GM19193 (cell line): ENCODE results near the gene TSR3.

Source experiments
- POLR2A ChIP-seq: IDR thresholded peaks from 4 replicates; pipeline ENCODE4 v1.6.1; 2011; ENCODE audit not compliant: insufficient read depth, insufficient read length; ENCODE audit errors: extremely low read depth

TSR3 gene

DNA sequence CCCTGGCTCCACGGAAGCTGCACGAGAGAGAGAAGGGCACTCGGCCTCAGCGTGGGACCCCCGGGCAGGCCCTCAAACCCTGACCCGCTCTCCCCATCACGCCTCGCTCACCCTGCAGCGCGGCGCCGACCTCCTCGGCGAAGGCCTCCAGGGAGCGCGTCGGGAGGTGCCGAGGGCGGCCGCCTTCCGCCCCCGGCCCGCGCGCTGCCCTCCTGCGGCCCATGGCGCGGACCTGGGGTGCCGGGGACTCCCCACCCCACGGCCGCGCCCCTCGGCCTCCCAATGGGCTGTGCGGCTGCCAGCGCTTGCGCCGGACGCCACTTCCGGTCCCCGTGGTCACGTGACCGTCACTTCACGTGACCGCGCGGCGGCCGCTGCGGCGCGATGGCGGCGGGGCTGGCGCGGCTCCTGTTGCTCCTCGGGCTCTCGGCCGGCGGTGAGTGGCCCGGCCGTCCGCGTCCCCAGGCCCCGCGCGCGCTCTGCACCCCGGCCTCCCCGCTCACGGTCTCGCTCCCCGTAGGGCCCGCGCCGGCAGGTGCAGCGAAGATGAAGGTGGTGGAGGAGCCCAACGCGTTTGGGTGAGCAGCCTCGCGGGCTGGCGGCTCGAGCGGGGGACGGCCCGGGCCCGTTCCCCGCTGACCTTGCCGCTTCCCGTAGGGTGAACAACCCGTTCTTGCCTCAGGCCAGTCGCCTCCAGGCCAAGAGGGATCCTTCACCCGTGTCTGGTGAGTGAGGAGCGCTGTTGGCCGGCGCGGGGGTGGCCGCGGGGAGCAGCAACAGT is at the start of gene TSR3, which contains the start of gene GNPTG:
TSS of gene TSR3 (minus strand) at position 297 of the 781 bp plus-strand sequence. CDS start at position 223, 74 bp downstream.
TSS of gene GNPTG (plus strand) at position 350 of the 781 bp plus-strand sequence. CDS start at position 385, 35 bp downstream.
- TF ChIP-seq POLR2A = peak; percentile 85

DNA sequence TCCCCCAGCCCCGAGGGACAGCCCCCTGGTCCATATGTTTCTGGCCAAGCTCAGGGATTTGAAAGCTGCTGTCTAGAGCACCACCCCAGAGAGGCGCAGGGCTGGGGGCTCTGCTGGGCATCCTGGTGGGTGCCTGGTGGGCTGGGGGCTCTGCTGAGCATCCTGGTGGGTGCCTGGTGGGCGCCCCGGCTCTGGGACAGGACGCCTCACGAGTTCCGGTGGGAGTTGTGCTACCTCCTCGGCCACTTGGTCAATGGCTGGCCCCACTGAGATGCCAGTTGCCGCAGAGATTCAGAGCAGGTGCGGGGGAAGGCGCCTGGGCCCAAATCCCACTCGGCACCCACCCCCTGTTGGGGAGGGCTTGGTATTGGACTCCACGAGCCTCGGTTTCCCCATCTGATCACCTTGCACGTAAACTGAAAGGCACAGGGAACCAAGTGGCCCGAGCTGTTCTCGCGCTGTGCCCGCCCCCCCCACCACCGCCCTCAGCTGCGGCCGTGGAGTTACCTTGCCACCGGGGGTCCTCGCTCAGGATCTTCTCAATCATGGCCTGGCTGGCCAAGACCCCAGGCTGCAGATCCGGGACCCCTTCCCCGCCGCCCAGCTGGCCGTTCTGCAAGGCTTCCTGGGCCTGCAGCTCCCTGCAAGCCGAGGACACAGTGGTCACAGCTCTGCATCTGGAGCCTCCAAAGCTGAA is 49.5 kb upstream of the TSR3 start:
- no peak for TF ChIP-seq POLR2A

DNA sequence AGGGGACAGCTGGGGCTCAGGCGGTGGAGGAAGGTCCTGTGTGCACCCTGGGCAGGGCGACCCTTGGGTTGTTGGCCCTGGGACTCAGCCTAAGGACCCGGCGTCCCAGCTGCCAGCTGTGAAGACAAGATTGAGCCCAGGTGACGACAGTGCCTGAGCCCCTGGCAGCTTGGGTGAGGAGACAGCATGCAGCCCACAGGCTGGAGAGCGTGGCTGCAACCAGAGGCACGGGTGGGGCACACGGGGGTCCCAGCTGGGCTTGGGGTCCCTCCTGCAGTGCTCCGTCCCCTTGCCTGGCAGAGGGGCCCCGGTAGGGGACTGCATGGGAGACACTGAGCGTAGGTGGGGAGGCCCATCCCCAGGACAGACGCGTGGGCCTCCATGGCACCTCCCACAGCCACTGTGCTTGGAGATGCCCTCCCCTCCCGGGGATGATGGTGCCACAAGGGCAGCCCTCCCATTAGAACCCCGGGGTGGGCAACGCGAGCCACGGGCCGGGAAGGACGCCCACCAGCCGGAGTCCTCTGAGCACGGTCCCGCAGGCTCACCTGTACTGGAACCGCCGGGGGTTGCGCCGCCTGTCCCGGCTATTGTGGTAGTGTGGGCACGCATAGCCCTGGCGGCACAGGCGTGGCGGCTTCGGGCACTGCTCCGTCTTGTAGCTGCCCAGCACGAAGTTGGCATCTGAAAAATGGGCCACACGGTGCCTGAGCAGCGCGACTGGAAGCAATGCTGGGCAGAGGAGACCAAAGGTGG is 47.3 kb upstream of the TSR3 start:
- TF ChIP-seq POLR2A = no peak

DNA sequence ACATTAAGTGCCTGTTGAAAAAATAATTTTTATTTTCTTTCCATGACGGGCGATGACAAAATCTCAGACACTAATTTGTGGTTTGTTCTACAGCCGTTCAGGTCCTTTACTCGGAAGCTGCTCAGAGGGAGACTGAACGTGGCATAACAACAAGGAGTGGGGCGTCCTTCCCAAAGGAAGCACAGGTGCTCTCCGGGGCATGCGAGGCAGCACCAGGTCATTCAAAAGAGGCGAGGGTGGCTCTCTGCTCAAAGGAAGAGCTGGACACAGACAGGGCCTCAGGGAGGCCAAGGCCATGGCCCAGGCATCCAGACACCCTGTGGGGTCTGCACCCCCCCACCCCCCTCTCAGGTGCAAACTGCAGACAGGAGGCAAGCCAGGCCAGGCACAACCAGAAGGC is 46.7 kb upstream of the TSR3 start:
- TF ChIP-seq POLR2A = no peak

DNA sequence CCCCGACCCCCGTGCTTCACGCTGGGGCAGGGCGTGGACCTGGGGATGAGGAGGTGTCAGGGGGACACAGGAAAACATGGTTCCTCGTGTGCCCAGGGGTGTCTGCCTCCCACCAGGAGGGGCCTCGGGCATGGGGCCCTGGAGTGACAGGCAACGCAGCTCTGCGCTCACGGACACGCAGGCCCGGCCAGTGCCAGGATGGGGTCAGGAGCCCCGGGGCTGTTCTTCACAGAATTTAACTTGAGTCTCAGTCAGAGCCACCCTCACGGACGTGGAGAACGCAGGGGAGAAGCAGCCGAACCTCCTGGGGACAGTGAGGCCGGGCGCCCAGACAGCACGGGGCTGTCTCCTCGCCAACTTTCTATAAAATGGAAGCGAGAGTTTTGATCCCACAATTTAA is 46.1 kb upstream of the TSR3 start:
- TF ChIP-seq POLR2A = no peak

DNA sequence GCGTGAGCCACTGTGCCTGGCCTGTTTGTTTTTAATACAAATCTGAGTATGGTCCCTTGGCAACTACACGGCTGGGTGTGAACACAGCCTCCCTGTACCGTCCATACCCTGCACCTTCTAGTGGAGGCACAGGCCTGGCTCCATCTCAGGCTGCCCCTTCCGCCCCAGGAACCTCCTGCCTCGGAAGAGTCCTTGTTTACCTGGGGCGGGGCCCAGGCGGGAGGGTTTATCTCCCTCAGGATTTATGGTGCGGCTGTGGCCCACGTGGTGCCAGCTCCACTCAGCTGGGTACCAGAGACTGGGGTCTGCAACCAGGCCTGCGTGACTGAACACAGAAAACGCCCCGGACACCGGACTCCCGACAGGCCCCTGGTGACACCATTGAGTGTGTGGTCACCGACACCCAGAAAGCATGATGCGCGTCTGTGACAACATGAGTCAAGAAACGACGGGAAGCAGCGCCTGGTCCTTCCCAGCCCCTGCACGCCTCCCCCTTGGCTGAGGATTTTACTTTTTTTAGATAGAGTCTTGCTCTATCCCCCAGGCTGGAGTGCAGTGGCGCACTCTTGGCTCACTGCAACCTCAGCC is 43.9 kb upstream of the TSR3 start:
- no peak for TF ChIP-seq POLR2A

DNA sequence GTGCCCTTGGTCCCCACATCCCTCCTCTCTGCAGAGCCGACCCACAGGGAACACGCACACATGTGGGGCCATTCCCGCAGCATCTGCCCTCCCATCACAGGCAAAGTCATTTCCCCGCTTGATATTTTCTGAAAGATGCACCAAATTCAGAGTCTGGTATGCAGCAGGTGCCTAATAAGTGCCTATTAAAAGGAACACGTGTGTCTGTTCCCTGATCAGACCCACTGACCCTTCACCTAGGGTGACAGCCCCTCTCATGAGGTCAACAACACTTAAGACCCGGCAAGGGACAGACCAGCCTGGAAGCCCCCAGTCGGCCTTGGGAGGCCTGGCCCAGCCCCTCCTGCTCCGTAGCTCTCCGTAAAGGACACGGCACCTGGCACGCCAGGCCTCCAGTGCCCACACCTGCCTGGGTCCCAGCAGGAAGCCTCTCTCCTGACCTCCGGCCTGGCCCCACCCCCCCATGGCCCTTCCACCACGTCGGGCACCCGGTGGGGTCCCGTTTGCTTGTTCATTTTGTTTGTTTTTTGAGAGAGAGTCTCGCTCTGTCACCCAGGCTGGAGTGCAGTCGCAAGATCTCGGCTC is 42.8 kb upstream of the TSR3 start:
- no peak for TF ChIP-seq POLR2A

DNA sequence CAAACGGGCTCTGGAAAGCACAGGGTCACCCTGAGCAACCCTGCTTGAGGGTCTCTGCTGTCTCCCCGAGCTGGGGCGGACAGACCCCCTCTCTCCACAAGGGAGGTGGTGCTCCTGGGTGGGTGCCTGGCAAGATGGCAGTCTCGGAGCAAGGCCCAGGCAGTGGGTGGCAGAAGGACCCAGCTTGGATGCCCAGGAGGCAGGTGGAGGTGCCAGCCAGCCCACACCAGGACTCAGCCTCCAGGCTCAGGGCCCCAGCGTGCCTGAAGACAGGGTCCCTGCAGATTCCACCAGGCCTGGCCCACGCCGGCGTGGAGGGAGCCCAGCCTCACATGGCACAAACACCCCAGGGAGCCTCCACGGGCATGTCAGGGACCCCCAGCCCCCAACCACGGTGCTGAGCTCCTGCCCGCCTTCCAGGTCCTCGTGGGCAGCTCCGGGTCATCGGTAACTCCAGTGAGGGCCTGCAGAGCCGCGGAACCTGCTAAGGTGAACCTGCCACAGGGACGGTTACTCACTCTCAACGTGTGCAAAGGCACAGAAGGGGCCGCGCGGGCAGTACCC is 42.0 kb upstream of the TSR3 start:
- no peak for TF ChIP-seq POLR2A

DNA sequence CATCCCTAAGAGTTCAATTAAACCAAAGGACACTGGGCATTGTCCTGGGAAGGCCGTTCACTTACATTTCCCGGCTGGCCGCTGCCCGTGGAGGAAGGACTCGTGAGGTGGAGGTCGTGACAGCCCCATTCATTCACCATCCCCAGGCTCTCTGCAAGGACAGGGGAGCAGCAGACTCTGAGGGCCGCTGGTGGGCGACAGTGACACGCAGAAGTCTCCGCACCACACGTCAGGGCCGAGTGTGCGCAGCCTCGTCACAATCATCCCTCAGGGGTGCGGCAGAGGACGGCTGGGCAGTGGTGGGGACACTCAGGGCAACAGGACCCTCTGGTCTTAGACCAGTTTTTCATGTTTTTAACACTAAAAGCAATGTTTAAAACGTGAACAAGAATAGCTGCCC is 41.1 kb upstream of the TSR3 start:
- TF ChIP-seq POLR2A = no peak

DNA sequence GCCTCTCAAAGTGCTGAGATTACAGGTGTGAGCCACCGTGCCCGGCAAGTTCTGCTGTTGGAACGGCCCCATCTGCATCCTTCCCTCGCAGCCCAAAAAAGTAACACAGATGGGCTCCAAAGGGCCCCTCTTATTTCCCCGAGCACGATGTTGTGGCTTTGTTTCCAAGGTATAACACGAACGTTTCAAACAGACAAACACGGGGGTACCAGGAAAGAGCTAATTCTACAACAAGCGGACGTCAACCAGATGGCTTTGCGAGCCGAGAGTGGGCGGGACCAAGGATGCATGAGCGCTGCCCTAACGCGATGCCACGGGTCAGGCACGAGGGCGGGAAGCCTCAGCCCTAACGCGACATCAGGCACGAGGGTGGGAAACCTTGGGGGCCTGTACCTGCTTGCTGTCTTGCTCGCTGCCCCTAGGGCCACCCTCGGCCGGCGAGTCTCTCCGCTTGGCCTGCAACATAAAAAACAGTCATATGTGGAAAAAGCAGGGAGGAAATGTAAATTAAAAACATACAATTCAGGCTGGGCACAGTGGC is 38.6 kb upstream of the TSR3 start:
- no peak for TF ChIP-seq POLR2A

DNA sequence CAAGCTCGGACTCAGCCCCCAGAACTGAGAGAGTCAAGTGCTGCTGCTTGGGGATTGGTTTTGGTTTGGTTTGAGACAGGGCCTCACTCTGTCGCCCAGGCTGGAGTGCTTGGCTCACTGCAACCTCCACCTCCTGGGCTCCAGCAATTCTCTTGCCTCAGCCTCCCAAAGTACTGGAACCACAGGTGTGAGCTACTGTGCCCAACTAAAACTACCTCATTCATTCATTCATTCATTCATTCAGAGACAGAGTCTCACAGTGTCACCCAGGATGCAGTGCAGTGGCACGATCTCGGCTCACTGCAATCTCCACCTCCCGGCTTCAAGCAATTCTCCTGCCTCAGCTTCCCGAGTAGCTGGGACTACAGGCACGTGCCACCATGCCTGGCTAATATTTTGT is 38.1 kb upstream of the TSR3 start:
- TF ChIP-seq POLR2A = no peak

DNA sequence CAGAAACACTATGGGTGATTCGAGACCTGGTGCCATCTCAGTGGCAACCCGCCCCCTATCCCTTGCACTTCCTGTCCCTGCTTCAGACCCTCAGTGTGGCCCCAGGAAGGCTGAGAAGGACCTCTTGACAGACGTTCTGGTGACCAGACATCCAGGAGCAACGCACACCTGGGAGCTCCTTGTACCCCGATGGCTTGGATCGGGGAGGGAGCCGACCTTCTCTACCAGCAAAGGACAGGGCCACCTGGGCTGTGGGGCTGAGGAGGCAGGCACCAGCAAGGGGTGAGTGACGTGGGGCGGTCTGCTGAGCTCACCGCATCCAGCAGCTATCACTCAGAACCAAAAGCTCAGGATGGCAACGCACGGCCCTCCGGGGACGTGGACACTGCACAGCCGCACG is 35.7 kb upstream of the TSR3 start:
- TF ChIP-seq POLR2A = no peak

DNA sequence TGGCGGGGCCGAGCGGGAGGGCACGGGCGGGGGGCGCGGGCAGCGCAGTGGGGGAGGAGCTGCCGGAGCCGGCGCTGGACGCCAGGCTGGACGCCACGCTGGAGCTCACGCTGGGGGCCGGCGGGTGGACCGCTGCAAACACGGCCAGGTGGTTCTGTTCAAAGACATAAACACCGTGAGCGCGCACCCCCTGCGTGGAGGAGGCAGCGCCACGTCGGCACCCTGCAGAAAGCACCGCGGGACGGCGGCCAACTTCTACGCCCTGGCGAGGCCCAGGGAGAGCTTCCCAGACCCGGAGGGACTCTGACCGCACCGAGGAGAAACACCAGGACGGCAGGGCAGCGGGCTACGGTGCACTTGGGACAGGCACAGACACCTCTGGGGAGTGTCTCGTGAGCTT is 33.6 kb upstream of the TSR3 start:
- no peak for TF ChIP-seq POLR2A

DNA sequence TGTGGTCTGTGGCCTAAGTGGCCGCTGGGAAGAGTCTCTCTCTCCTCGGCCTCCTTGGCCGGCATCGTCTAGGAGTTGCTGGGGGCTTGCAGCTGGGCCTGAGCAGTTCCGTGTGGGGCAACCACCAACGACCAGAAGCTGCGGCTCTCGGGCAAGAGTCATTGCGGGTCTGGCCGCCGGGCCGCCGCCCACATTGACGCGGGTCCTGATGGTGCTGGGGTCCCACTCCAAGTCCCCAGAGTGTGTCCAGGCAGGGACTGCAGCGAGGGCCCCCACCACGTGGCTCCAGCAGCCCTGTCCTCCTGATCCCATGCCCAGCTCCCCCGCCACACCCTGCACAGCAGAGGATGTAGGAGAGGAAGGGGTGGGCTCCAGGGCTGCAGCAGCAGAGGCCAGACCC is 31.9 kb upstream of the TSR3 start:
- no peak for TF ChIP-seq POLR2A

DNA sequence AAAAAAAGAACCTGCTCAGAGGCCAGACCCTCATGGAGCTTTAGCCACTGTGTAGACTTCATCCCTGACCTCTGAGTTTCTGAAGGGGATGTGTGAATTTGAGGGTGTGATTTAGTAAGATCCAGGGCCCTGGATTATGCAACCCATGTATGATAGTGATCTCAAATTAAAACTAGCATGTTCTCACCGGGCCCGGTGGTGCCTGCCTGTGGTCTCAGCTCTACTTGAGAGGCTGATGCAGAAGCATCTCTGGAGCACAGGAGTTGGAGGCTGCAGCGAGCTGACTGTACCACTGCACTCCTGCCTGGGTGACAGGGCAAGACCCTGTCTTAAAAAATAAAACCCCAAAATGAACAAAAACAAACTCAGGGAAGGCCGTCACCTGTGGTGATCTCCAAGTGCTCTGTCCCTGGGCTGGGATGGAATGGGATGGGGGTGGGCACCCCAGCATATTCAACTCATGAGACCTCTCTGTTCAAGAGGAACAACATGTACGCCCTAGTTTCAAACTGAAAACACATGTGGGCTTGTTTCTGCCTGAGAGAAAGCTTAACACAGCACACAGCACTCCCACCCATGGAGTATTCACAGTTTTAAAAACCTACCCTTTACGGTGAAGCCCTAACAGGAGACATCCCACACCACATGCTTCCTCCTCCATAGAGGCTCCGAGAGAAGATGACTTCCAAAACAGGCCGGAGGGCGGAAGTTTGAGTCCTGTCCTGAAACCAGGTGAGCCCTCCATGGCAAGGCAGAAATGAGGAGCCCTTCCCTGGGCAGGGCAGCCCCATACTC is 30.1 kb upstream of the TSR3 start:
- no peak for TF ChIP-seq POLR2A
